H1 (cell line): Measurements from ENCODE around the gene CFAP53. TPM values are rescaled to one million over a fixed set of nuclear protein-coding genes. Genes with fewer than 3 reads are reported as not detected.
"Not testable (repeated sequence)": the region's sequence is repeated elsewhere in the genome, so short reads cannot be mapped to it uniquely, and the experiment has no call there.

Source experiments
- CTCF ChIA-PET: fragments of 300-600 bp; sonication (Branson Sonifier 250); formaldehyde crosslinking; loops from one replicate; lab custom pipeline; 2021; ENCODE audit not compliant: partially characterized antibody; lab: Charles Lee
- POLR2A ChIA-PET: fragments of 300-600 bp; sonication (Branson Sonifier 250); formaldehyde crosslinking; loops from one replicate; lab custom pipeline; 2021; ENCODE audit warnings: inconsistent platforms; ENCODE audit not compliant: partially characterized antibody; lab: Charles Lee
- DNase-seq, 2 experiments: peaks; one replicate each; pipeline versions ENCODE4 v3.0.0 to v3.0.0-alpha.2; 2010 to 2022; ENCODE audit warnings: low spot score in 2 of 2, low read depth in 1 of 2, mixed read lengths in 1 of 2
- FAIRE-seq: peaks from 2 replicates; lab custom pipeline; 2011; peaks lifted over from hg19 to GRCh38; lab: Jason Lieb, UNC
- H2AFZ ChIP-seq: 2 replicates; pipeline ENCODE4 v1.8.1; 2012; ENCODE audit warnings: low read length, inconsistent platforms
- H2AK5ac ChIP-seq: 2 replicates; pipeline ENCODE4 v1.6.1; 2013; ENCODE audit warnings: low read depth, low read length
- H2BK120ac ChIP-seq: replicated peaks from 2 replicates; pipeline ENCODE3; 2013; ENCODE audit warnings: low read depth, low read length, inconsistent platforms
- H2BK12ac ChIP-seq: 2 replicates; pipeline ENCODE4 v1.6.1; 2013; ENCODE audit warnings: low read depth, low read length
- H2BK15ac ChIP-seq: 2 replicates; pipeline ENCODE4 v1.6.1; 2013; ENCODE audit warnings: low read length
- H2BK20ac ChIP-seq: 2 replicates; pipeline ENCODE4 v1.6.1; 2013; ENCODE audit warnings: low read length
- H2BK5ac ChIP-seq: 2 replicates; pipeline ENCODE4 v1.6.1; 2013; ENCODE audit warnings: low read depth, low read length
- H3K14ac ChIP-seq: 2 replicates; pipeline ENCODE4 v1.6.1; 2013; ENCODE audit warnings: inconsistent platforms; ENCODE audit not compliant: insufficient read length
- H3K18ac ChIP-seq: 2 replicates; pipeline ENCODE4 v1.6.1; 2013; ENCODE audit warnings: low read length; ENCODE audit errors: extremely low read depth
- H3K23ac ChIP-seq: 2 replicates; pipeline ENCODE4 v1.6.1; 2013; ENCODE audit warnings: inconsistent platforms; ENCODE audit not compliant: insufficient read length
- H3K23me2 ChIP-seq: 2 replicates; pipeline ENCODE4 v1.6.1; 2013; ENCODE audit warnings: low read depth, low read length
- H3K27ac ChIP-seq: 2 replicates; pipeline ENCODE4 v1.6.1; 2011; ENCODE audit warnings: low read depth, low read length, inconsistent platforms
- H3K27me3 ChIP-seq, 4 experiments: replicated peaks in 1 of 4; 1 replicate in 1 of 4; 2 replicates in 3 of 4; pipeline versions ENCODE4 v1.6.1 to v1.8.1; 2011 to 2013; ENCODE audit warnings: low read length in 3 of 4, mild to moderate bottlenecking in 3 of 4, inconsistent platforms in 2 of 4, mixed read lengths in 2 of 4, moderate library complexity in 1 of 4; ENCODE audit not compliant: control insufficient read depth in 3 of 4, insufficient read depth in 3 of 4; ENCODE audit errors: extremely low read depth in 1 of 4
- H3K36me3 ChIP-seq, 4 experiments: 2 replicates each; pipeline versions ENCODE4 v1.6.1 to v1.8.1; 2011 to 2013; ENCODE audit warnings: mild to moderate bottlenecking in 4 of 4, low read length in 3 of 4, moderate library complexity in 2 of 4, control low read depth in 1 of 4, inconsistent platforms in 1 of 4; ENCODE audit not compliant: insufficient read depth in 4 of 4, control insufficient read depth in 2 of 4
- H3K4ac ChIP-seq: replicated peaks from 2 replicates; pipeline ENCODE3; 2013; ENCODE audit warnings: low read length, low read depth, mixed read lengths, inconsistent platforms; ENCODE audit not compliant: insufficient read length
- H3K4me1 ChIP-seq, 4 experiments: replicated peaks in 1 of 4; 1 replicate in 1 of 4; 2 replicates in 3 of 4; pipeline versions ENCODE4 v1.6.1 to v1.8.1; 2011 to 2013; ENCODE audit warnings: low read length in 3 of 4, inconsistent platforms in 2 of 4, mixed read lengths in 1 of 4; ENCODE audit not compliant: insufficient read depth in 4 of 4, control insufficient read depth in 3 of 4
- H3K4me2 ChIP-seq, 2 experiments: 2 replicates each; pipeline versions ENCODE4 v1.6.1 to v1.8.1; 2011 to 2013; ENCODE audit warnings: low read depth in 2 of 2, low read length in 2 of 2, control low read depth in 1 of 2, inconsistent platforms in 1 of 2, mild to moderate bottlenecking in 1 of 2; ENCODE audit not compliant: insufficient read depth in 1 of 2
- H3K4me3 ChIP-seq, 4 experiments: fragments of 200-600, 300-600 bp in 1 of 4; sonication (generic), shearing (Covaris generic), sonication (Bioruptor Twin) in 1 of 4; 2 replicates each; pipeline versions ENCODE4 v1.5.1 to v1.8.1; 2011 to 2016; ENCODE audit warnings: low read length in 4 of 4, low read depth in 3 of 4, control low read depth in 2 of 4, inconsistent platforms in 2 of 4, mild to moderate bottlenecking in 2 of 4, mixed read lengths in 1 of 4, moderate library complexity in 1 of 4; ENCODE audit not compliant: insufficient read depth in 2 of 4; ENCODE audit errors: extremely low read depth in 1 of 4
- H3K56ac ChIP-seq: replicated peaks from 2 replicates; pipeline ENCODE3; 2013; ENCODE audit warnings: low read depth, mild to moderate bottlenecking, mixed read lengths, low read length, inconsistent platforms; ENCODE audit not compliant: insufficient read length
- H3K79me1 ChIP-seq: 2 replicates; pipeline ENCODE4 v1.6.1; 2013; ENCODE audit warnings: low read depth, low read length, control low read depth
- H3K79me2 ChIP-seq, 2 experiments: 2 replicates each; pipeline versions ENCODE4 v1.6.1 to v1.8.1; 2012 to 2013; ENCODE audit warnings: low read length in 2 of 2, mild to moderate bottlenecking in 2 of 2, inconsistent platforms in 1 of 2; ENCODE audit not compliant: insufficient read depth in 2 of 2, control insufficient read depth in 1 of 2
- H3K9ac ChIP-seq, 4 experiments: replicated peaks in 1 of 4; 1 replicate in 1 of 4; 2 replicates in 3 of 4; pipeline versions ENCODE4 v1.6.1 to v1.8.1; 2011 to 2013; ENCODE audit warnings: low read depth in 3 of 4, low read length in 3 of 4, control low read depth in 2 of 4, mild to moderate bottlenecking in 2 of 4, moderate library complexity in 2 of 4, inconsistent platforms in 1 of 4; ENCODE audit errors: extremely low read depth in 1 of 4
- H3K9me3 ChIP-seq, 2 experiments: 2 replicates each; pipeline versions ENCODE4 v1.6.1 to v1.8.1; 2012 to 2013; ENCODE audit warnings: mild to moderate bottlenecking in 2 of 2, moderate library complexity in 2 of 2, control low read depth in 1 of 2, inconsistent platforms in 1 of 2, low read depth in 1 of 2, low read length in 1 of 2, mixed read lengths in 1 of 2; ENCODE audit not compliant: insufficient read depth in 2 of 2
- H4K20me1 ChIP-seq, 2 experiments: replicated peaks in 1 of 2; 2 replicates each; pipeline versions ENCODE3 to v1.8.1; 2011 to 2013; ENCODE audit warnings: inconsistent platforms in 2 of 2, low read length in 2 of 2, mild to moderate bottlenecking in 1 of 2; ENCODE audit not compliant: insufficient read depth in 2 of 2, control insufficient read depth in 1 of 2
- H4K5ac ChIP-seq: 2 replicates; pipeline ENCODE4 v1.6.1; 2013; ENCODE audit warnings: low read length, low read depth, mixed read lengths, inconsistent platforms; ENCODE audit not compliant: insufficient read length
- H4K8ac ChIP-seq: 2 replicates; pipeline ENCODE4 v1.8.0; 2013; ENCODE audit warnings: mild to moderate bottlenecking, moderate library complexity, low read length, inconsistent platforms; ENCODE audit not compliant: insufficient read depth; ENCODE audit errors: extremely low read depth
- H4K91ac ChIP-seq: replicated peaks from 2 replicates; pipeline ENCODE3; 2013; ENCODE audit warnings: low read length, mixed read lengths, inconsistent platforms; ENCODE audit not compliant: insufficient read length
- WGBS, 2 experiments: shearing (Covaris generic) in 1 of 2; methylation state at CpG; one replicate each; pipeline versions ENCODE4 v1.1.6 to v1.1.7; 2013 to 2015; ENCODE audit warnings: low lambda C conversion rate in 2 of 2, mixed read lengths in 2 of 2, inconsistent platforms in 1 of 2, low coverage in 1 of 2, missing lambda C conversion rate in 1 of 2; ENCODE audit not compliant: insufficient replicate concordance in 2 of 2, insufficient coverage in 1 of 2, insufficient read length in 1 of 2; ENCODE audit errors: extremely low coverage in 1 of 2, missing lambda C conversion rate in 1 of 2; 5-methylcytosine and 5-hydroxymethylcytosine counted together
- polyA plus RNA-seq, 7 experiments: library from polyadenylated mRNA; depleted of rRNA in 3 of 7; stranded (reverse) in 5 of 7; unstranded in 2 of 7; fragments of >200 nt in 5 of 7; fragments of 200-250 nt in 2 of 7; gene quantifications; 1 replicate in 5 of 7; 2 replicates in 1 of 7; 4 replicates in 1 of 7; pipeline versions ENCODE4 v1.2.1 to v1.2.3, GENCODE V29; 2011 to 2013; ENCODE audit warnings: missing spikeins in 2 of 7, mixed read lengths in 2 of 7
- total RNA-seq: library from RNA; stranded (reverse); fragmentation: NEBNext Ultra II Directional; extraction: Animal tissue kit (Norgen Biotek cat#: 25700); gene quantifications from 2 replicates; pipeline ENCODE4 v1.2.1, GENCODE V29; 2021

CFAP53 gene
- total and polyA plus RNA-seq, 2 of the 8 experiments (the other 6 are each of a cell fraction or from before 2014, with no cell fraction given), result 0.08 to 0.30 TPM

- H4K8ac ChIP-seq, H3K79me1 ChIP-seq, H2BK120ac ChIP-seq, H3K9ac ChIP-seq, H3K4ac ChIP-seq, H2BK15ac ChIP-seq, H2BK20ac ChIP-seq, H3K27ac ChIP-seq, H3K23me2 ChIP-seq, H3K56ac ChIP-seq, H3K23ac ChIP-seq, H3K4me3 ChIP-seq, H2AK5ac ChIP-seq, H3K14ac ChIP-seq, POLR2A ChIA-PET, H3K27me3 ChIP-seq, H4K91ac ChIP-seq, H3K18ac ChIP-seq, H3K9me3 ChIP-seq, DNase-seq, H4K20me1 ChIP-seq, H3K79me2 ChIP-seq, H2BK12ac ChIP-seq, H2AFZ ChIP-seq, H2BK5ac ChIP-seq, H4K5ac ChIP-seq, FAIRE-seq, H3K36me3 ChIP-seq, H3K4me1 ChIP-seq, H3K4me2 ChIP-seq: not testable (repeated sequence)
- CTCF ChIA-PET, result interaction anchor here (3.0 to 5.7 kb wide), 2 partner anchors 32 to 137 kb away, joined by 11 to 51 read pairs; no protein-coding TSS in a partner anchor
- WGBS, 2 experiments, result 73% methylated on average over 4 of the region's 4 CpGs; no CpG with 5 or more reads in 1 of the 2 experiments
Observed at GRCh38 chr18:50220249-50220648, 46.0 kb downstream of the CFAP53 start.
